Neural progenitor cell (in vitro differentiated cells): Measurements from ENCODE around the gene RTEL1.

ENCODE experiments used
- EZH2 ChIP-seq: fragments of 200-600 bp; sonication (generic); IDR thresholded peaks from 2 replicates; pipeline ENCODE4 v1.6.1; 2017; ENCODE audit warnings: antibody characterized with exemption, mild to moderate bottlenecking, moderate library complexity
- EZH2phosphoT487 ChIP-seq: fragments of 200-600 bp; sonication (generic); IDR thresholded peaks from 2 replicates; pipeline ENCODE4 v1.6.1; 2017; ENCODE audit warnings: antibody characterized with exemption
- TF ChIP-seq, protein P1 (sequence below): fragments of 200-600 bp; sonication (generic); IDR thresholded peaks from 2 replicates; pipeline ENCODE4 v1.5.1; 2017; ENCODE audit warnings: antibody characterized with exemption, mild to moderate bottlenecking

DNA sequence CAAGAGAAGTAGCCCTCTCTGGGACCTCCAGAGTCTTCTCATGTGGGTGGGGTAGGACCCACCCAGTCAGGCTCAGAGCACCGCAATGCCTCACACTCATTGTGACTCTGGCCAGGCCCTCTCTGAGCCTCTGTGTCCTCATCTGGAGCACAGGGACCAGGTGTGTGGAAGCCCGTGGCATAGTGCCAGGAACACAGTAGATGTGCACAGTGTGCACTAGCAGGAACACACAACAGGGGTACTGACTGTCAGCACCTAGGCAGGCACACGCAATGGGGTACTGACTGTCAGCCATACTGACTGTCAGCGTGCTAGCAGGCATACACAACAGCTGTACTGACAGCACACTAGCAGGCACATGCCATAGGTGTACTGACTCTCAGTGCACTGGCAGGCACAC is 2.9 kb upstream of the RTEL1 start:
- TF ChIP-seq EZH2 (no peak), EZH2phosphoT487 (no peak)
- TF ChIP-seq, protein P1, sequence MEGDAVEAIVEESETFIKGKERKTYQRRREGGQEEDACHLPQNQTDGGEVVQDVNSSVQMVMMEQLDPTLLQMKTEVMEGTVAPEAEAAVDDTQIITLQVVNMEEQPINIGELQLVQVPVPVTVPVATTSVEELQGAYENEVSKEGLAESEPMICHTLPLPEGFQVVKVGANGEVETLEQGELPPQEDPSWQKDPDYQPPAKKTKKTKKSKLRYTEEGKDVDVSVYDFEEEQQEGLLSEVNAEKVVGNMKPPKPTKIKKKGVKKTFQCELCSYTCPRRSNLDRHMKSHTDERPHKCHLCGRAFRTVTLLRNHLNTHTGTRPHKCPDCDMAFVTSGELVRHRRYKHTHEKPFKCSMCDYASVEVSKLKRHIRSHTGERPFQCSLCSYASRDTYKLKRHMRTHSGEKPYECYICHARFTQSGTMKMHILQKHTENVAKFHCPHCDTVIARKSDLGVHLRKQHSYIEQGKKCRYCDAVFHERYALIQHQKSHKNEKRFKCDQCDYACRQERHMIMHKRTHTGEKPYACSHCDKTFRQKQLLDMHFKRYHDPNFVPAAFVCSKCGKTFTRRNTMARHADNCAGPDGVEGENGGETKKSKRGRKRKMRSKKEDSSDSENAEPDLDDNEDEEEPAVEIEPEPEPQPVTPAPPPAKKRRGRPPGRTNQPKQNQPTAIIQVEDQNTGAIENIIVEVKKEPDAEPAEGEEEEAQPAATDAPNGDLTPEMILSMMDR = no peak
